AG04449 (cell line): ENCODE data around the gene AFAP1.

Experiments used
- CTCF ChIA-PET: fragments of 350-600 bp; formaldehyde crosslinking; extraction: SDS; loops from one replicate; lab custom pipeline; 2021; ENCODE audit warnings: antibody characterized with exemption; lab: Yijun Ruan, JAX
- POLR2A ChIA-PET: fragments of 400-600, 350-600 bp; formaldehyde crosslinking; extraction: SDS; loops from one replicate; lab custom pipeline; 2020; ENCODE audit warnings: antibody characterized with exemption, inconsistent platforms; lab: Yijun Ruan, JAX
- DNase-seq: peaks from one replicate; pipeline ENCODE4 v3.0.0-alpha.2; 2010; ENCODE audit warnings: low read depth, low spot score
- H3K4me3 ChIP-seq: 2 replicates; pipeline ENCODE4 v1.5.1; 2011; ENCODE audit warnings: low read depth, mild to moderate bottlenecking, control low read depth, low read length
- TF ChIP-seq, protein P1 (sequence below): IDR thresholded peaks from one replicate; pipeline ENCODE4 v1.5.1; 2011; ENCODE audit warnings: mild to moderate bottlenecking, moderate library complexity, low read length, control low read depth, inconsistent platforms; ENCODE audit not compliant: insufficient read depth; ENCODE audit errors: missing control alignments

Gene AFAP1

DNA sequence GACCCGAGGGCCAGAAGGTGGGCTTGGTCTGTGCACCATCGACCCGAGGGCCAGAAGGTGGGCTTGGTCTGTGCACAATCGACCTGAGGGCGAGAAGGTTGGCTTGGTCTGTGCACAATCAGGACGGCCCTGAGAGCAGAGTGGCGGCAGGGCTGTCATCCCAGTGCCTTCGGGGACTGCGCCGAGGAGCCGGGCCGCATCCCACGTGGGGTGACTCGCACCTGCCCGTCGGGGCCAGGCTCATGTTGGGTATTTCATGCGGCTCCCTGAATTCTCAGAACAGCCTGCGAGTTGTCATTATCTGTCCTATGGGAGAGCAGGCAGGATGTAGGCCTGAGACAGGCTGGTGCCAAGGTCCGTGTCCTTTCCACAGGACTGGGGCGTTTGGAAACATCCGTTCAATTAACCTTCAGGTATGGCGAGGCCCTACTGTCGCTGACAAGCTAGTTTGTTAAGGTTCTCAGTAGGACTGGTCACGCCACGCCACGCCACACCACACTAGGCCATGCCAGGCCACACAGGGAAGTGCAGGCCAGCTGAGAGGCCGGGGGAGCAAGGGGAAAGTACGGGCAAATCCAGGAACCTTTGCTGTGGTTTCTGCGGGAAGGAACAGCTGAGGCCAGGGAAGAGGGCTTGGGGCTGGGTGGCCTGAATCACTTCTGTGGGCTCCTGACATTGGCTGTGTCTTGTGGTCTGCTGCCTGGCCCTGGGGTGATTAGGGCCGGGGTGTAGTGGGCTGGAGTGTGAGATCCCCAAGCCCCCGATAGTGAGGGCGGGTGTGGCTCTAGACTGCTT is 182.9 kb downstream of the AFAP1 start:
- POLR2A ChIA-PET, result no interaction called here
- H3K4me3 ChIP-seq, result no peak overlapping the region
- no peak for DNase-seq
- TF ChIP-seq, protein P1, sequence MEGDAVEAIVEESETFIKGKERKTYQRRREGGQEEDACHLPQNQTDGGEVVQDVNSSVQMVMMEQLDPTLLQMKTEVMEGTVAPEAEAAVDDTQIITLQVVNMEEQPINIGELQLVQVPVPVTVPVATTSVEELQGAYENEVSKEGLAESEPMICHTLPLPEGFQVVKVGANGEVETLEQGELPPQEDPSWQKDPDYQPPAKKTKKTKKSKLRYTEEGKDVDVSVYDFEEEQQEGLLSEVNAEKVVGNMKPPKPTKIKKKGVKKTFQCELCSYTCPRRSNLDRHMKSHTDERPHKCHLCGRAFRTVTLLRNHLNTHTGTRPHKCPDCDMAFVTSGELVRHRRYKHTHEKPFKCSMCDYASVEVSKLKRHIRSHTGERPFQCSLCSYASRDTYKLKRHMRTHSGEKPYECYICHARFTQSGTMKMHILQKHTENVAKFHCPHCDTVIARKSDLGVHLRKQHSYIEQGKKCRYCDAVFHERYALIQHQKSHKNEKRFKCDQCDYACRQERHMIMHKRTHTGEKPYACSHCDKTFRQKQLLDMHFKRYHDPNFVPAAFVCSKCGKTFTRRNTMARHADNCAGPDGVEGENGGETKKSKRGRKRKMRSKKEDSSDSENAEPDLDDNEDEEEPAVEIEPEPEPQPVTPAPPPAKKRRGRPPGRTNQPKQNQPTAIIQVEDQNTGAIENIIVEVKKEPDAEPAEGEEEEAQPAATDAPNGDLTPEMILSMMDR, result no peak
- CTCF ChIA-PET, result no interaction called here

GRCh38 chr4:7756071-7756470 is 183.6 kb downstream of the AFAP1 start:
- CTCF ChIA-PET, result no interaction called here
- TF ChIP-seq, protein P1, result no peak
- POLR2A ChIA-PET, result no interaction called here
- no peak overlapping the region for H3K4me3 ChIP-seq
- DNase-seq, result no peak

- TF ChIP-seq, protein P1, result no peak
- DNase-seq, result no peak
- CTCF ChIA-PET, result no interaction called here
- POLR2A ChIA-PET, result no interaction called here
- no peak overlapping the region for H3K4me3 ChIP-seq
Observed at GRCh38 chr4:7755561-7755960, 184.1 kb downstream of the AFAP1 start.

DNA sequence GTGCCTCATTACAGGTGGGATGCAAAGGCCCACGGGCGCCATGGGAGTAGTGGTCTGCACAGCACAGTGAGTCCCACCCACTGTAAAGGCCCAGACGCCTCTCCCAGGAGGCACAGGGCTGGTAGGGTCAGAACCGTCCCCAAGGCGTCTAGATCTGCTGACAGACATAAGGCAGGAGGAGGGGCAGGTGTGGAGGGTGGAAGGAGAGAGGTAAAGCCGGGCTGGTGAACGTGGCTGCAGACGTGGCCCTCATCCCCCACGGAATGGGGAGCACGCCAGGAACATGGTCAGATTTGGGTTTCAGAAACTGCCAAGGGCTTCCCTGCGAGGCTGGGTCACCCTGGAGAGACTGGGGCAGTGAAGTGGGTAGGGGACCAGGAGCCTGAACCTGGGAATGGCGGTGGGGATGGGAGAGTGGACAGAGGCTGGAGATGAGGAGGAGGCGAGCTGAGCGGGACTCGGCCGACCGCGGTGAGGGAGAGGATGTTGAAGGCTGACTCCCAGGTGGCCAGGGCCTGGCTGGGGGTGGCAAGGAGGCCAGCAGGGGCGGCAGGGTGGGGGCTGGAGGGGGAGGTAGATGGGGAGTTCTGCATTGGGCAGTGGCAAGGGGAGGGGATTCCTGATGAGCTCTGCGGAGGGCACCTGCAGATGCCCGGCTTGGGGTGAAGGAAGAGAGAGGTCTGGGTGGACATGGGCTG is 184.9 kb downstream of the AFAP1 start:
- POLR2A ChIA-PET, result no interaction called here
- TF ChIP-seq, protein P1, result no peak
- H3K4me3 ChIP-seq, result no peak overlapping the region
- no peak for DNase-seq
- CTCF ChIA-PET, result interaction anchor here (1.3 kb wide), 1 partner anchor 8 kb away, joined by 3 read pairs; no protein-coding TSS in a partner anchor

DNA sequence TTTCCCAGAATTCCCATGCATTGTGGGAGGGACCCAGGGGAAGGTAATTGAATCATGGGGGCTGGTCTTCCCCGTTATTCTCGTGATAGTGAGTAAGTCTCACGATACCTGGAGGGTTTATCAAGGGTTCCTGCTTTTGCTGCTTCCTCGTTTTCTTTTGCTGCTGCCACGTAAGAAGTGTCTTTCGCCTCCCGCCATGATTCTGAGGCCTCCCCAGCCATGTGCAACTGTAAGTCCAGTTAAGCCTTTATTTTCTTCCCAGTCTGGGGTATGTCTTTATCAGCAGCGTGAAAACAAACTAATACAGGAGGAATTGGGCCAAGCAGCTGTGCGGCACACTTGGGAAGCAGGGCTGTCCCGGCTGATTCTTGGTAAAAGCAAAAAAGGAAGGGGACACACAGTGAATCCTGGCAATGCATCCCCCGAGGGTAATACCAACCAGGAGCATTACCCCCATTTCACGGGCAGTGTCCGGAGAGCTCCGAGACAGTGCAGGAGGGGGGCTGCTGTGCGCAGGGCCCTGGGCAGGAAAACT is 185.7 kb downstream of the AFAP1 start:
- POLR2A ChIA-PET, result no interaction called here
- H3K4me3 ChIP-seq, result no peak overlapping the region

More for the DNA sequence above, 185.7 kb downstream of the AFAP1 start:
- no peak for DNase-seq
- TF ChIP-seq, protein P1, result no peak
- CTCF ChIA-PET, result interaction anchor here (1.3 kb wide), 1 partner anchor 8 kb away, joined by 3 read pairs; no protein-coding TSS in a partner anchor
